Vagina (tissue), 2 donors: ENCODE data around the gene TAAR6.

Experiments
- POLR2A ChIP-seq, 2 donors: fragments of 450-650 bp; IDR thresholded peaks; one replicate each; pipeline ENCODE4 v1.6.1; 2017; ENCODE audit warnings: antibody characterized with exemption in 2 of 2, mild to moderate bottlenecking in 2 of 2, moderate library complexity in 2 of 2
- POLR2AphosphoS5 ChIP-seq, 2 donors: sonication (generic); formaldehyde crosslinking; IDR thresholded peaks; one replicate each; pipeline ENCODE4 v1.9.0; 2017; ENCODE audit warnings: antibody characterized with exemption in 2 of 2, mild to moderate bottlenecking in 2 of 2, low read depth in 1 of 2; ENCODE audit not compliant: insufficient read depth in 1 of 2
- TF ChIP-seq, protein P1 (sequence below), 3 experiments: fragments of 450-650 bp in 2 of 3; fragments of 200-600 bp in 1 of 3; sonication (generic) in 1 of 3; IDR thresholded peaks; one replicate each; pipeline ENCODE4 v1.5.1; 2017 to 2019; ENCODE audit warnings: antibody characterized with exemption in 3 of 3, mild to moderate bottlenecking in 2 of 3, moderate library complexity in 2 of 3

DNA sequence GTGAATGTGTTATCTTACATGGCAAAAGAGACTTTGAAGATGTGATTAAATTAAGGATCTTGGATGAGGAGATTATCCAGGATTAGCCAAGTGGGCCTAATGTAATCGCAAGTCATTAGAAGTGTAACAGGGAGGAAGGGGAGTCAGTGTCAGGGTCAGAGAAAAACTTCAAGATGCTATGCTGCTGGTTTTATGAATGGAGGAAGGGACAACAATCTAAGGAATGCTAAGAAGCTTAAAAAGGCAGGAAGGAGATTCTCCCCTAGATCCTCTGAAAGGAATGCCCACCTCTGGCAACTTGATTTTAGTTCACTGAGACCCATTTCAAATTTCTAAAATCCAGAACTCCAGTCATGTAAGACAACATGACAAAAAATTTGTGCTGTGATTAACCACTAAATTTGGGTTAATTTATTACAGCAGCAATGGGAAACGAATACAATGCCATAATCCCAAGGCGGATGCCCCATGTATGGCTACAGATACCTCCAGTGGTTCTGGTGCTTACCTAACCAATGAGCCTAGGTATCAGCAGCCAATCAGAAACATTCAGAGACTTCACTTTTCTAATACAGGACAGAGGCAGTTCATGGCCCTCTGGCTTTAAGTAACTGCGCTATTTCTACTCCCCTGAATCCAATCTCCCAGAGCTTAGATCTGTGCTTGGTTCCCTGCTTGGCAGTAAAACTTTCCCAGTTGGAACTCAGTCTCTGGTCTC, 21.2 kb upstream of the TAAR6 start:
- TF ChIP-seq, protein P1, sequence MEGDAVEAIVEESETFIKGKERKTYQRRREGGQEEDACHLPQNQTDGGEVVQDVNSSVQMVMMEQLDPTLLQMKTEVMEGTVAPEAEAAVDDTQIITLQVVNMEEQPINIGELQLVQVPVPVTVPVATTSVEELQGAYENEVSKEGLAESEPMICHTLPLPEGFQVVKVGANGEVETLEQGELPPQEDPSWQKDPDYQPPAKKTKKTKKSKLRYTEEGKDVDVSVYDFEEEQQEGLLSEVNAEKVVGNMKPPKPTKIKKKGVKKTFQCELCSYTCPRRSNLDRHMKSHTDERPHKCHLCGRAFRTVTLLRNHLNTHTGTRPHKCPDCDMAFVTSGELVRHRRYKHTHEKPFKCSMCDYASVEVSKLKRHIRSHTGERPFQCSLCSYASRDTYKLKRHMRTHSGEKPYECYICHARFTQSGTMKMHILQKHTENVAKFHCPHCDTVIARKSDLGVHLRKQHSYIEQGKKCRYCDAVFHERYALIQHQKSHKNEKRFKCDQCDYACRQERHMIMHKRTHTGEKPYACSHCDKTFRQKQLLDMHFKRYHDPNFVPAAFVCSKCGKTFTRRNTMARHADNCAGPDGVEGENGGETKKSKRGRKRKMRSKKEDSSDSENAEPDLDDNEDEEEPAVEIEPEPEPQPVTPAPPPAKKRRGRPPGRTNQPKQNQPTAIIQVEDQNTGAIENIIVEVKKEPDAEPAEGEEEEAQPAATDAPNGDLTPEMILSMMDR (IDR thresholded peaks at IDR 0.05) = no peak
- TF ChIP-seq POLR2A (IDR thresholded peaks at IDR 0.05) (no peak), POLR2AphosphoS5 (IDR thresholded peaks at IDR 0.05; ENCODE audit: insufficient read depth in 1 of 2, low read depth in 1 of 2) (no peak)
